Gastroesophageal sphincter (tissue), 4 donors: ENCODE data around the gene PTHLH. TPM values are rescaled to one million over a fixed set of nuclear protein-coding genes. Genes with fewer than 3 reads are reported as not detected.

Experiments
- ATAC-seq: fragments of 150-250 bp; one replicate; pipeline ENCODE4 v1.9.1; 2016; ENCODE audit warnings: mild to moderate bottlenecking, moderate library complexity
- H3K27ac ChIP-seq, 4 donors: fragments of 200-600 bp; sonication (generic) in 3 of 4; 1 replicate in 3 of 4; 2 replicates in 1 of 4; pipeline ENCODE4 v1.5.1; 2016 to 2019
- H3K27me3 ChIP-seq: fragments of 200-600 bp; sonication (generic); one replicate; pipeline ENCODE4 v1.5.1; 2019
- H3K36me3 ChIP-seq, 2 donors: fragments of 200-600 bp; sonication (generic); one replicate each; pipeline ENCODE4 v1.5.1; 2019; ENCODE audit warnings: control low read depth in 1 of 2
- H3K4me1 ChIP-seq, 3 donors: fragments of 200-600 bp; sonication (generic); 1 replicate in 2 of 3; 2 replicates in 1 of 3; pipeline ENCODE4 v1.5.1; 2016 to 2019; ENCODE audit warnings: control low read depth in 2 of 3
- H3K4me3 ChIP-seq, 2 donors: fragments of 200-600 bp; sonication (generic); one replicate each; pipeline ENCODE4 v1.5.1; 2019; ENCODE audit warnings: mild to moderate bottlenecking in 1 of 2, moderate library complexity in 1 of 2
- H3K9me3 ChIP-seq, 3 donors: fragments of 200-600 bp; sonication (generic); one replicate each; pipeline ENCODE4 v1.5.1; 2017 to 2019; ENCODE audit warnings: control low read depth in 2 of 3
- CTCF ChIP-seq, 4 experiments: fragments of 200-600 bp in 2 of 4; fragments of 450-650 bp in 2 of 4; sonication (generic) in 1 of 4; IDR thresholded peaks; one replicate each; pipeline ENCODE4 v1.5.1; 2017 to 2019; ENCODE audit warnings: antibody characterized with exemption in 4 of 4, mild to moderate bottlenecking in 2 of 4, moderate library complexity in 2 of 4
- EP300 ChIP-seq: sonication (generic); formaldehyde crosslinking; IDR thresholded peaks from one replicate; pipeline ENCODE4 v1.6.1; 2017; ENCODE audit warnings: antibody characterized with exemption, mild to moderate bottlenecking
- POLR2A ChIP-seq, 2 donors: fragments of 450-650 bp; IDR thresholded peaks; one replicate each; pipeline ENCODE4 v1.6.1; 2017; ENCODE audit warnings: antibody characterized with exemption in 2 of 2, mild to moderate bottlenecking in 2 of 2, moderate library complexity in 1 of 2
- POLR2AphosphoS5 ChIP-seq: sonication (generic); formaldehyde crosslinking; IDR thresholded peaks from one replicate; pipeline ENCODE4 v1.6.1; 2017; ENCODE audit warnings: antibody characterized with exemption
- WGBS, 2 donors: methylation state at CpG; one replicate each; pipeline ENCODE4 v1.1.5; 2018; ENCODE audit warnings: low coverage in 1 of 2; 5-methylcytosine and 5-hydroxymethylcytosine counted together
- total RNA-seq, 4 donors: library from RNA; depleted of rRNA; stranded (reverse); fragments of >200 nt; gene quantifications; one replicate each; pipeline ENCODE4 v1.1.0, GENCODE V29; 2016

The PTHLH gene
- total RNA-seq, 4 donors from 2014 or later: 0.47 to 3.3 (median 1.9) TPM

- Histone ChIP-seq H3K27me3 (no peaks in the 10 kb centered on the region), H3K4me3 (no peak overlapping the region), H3K36me3 (no peaks in the 10 kb centered on the region), H3K27ac (no peak overlapping the region), H3K9me3 (no peaks in the 10 kb centered on the region), H3K4me1 (no peaks in the 10 kb centered on the region)
- no peak for ATAC-seq
- TF ChIP-seq EP300 (no peak), CTCF (IDR thresholded peaks at IDR 0.05) (no peak), POLR2A (IDR thresholded peaks at IDR 0.05) (no peak), POLR2AphosphoS5 (no peak)
- 80 to 85% methylated on average over 4 of the region's 4 CpGs for WGBS, 2 donors
Observed at GRCh38 chr12:27953348-27953747, 19.2 kb downstream of the PTHLH start.

GRCh38 chr12:27952510-27952909 lies 20.0 kb downstream of the PTHLH start:
- 57 to 83% methylated on average over 1 to 5 of the region's 5 CpGs for WGBS, 2 donors
- no peak for ATAC-seq
- no peaks in the 10 kb centered on the region for H3K4me1 ChIP-seq
- H3K4me3 ChIP-seq: no peak overlapping the region
- TF ChIP-seq EP300 (no peak), CTCF (IDR thresholded peaks at IDR 0.05) (no peak), POLR2A (IDR thresholded peaks at IDR 0.05) (no peak), POLR2AphosphoS5 (no peak)
- H3K36me3 ChIP-seq: no peaks in the 10 kb centered on the region
- no peaks in the 10 kb centered on the region for H3K27me3 ChIP-seq
- no peak overlapping the region for H3K27ac ChIP-seq
- H3K9me3 ChIP-seq: no peaks in the 10 kb centered on the region

GRCh38 chr12:27951898-27952297 lies 20.6 kb downstream of the PTHLH start:
- TF ChIP-seq CTCF (IDR thresholded peaks at IDR 0.05): no peak
- TF ChIP-seq POLR2AphosphoS5: no peak
- no peak for TF ChIP-seq POLR2A (IDR thresholded peaks at IDR 0.05)
- TF ChIP-seq EP300: no peak
- Histone ChIP-seq H3K9me3 (no peaks in the 10 kb centered on the region), H3K27me3 (no peaks in the 10 kb centered on the region), H3K36me3 (no peaks in the 10 kb centered on the region), H3K4me1 (no peaks in the 10 kb centered on the region), H3K27ac (no peak overlapping the region), H3K4me3 (no peak overlapping the region)
- no peak for ATAC-seq
- WGBS, 2 donors: 77 to 90% methylated on average over 5 to 6 of the region's 7 CpGs

- Histone ChIP-seq H3K27me3 (no peaks in the 10 kb centered on the region), H3K36me3 (no peaks in the 10 kb centered on the region), H3K27ac (no peak overlapping the region), H3K4me3 (no peak overlapping the region), H3K4me1 (no peaks in the 10 kb centered on the region), H3K9me3 (no peaks in the 10 kb centered on the region)
- WGBS, 2 donors: 69% methylated on average over 1 of the region's 1 CpG; no CpG with 5 or more reads in 1 of the 2 donors
- no peak for TF ChIP-seq CTCF (IDR thresholded peaks at IDR 0.05)
- no peak for TF ChIP-seq EP300
- no peak for TF ChIP-seq POLR2AphosphoS5
- no peak for TF ChIP-seq POLR2A (IDR thresholded peaks at IDR 0.05)
- ATAC-seq: no peak
Observed at GRCh38 chr12:27946421-27946820, 26.1 kb downstream of the PTHLH start.

GRCh38 chr12:27940756-27941402 lies 31.7 kb downstream of the PTHLH start:
- no peak for ATAC-seq
- H3K27ac ChIP-seq: no peak overlapping the region
- 36 to 46% methylated on average over 4 of the region's 4 CpGs for whole genome bisulfite sequencing, 2 donors
- H3K4me3 ChIP-seq: no peak overlapping the region
- TF ChIP-seq CTCF (IDR thresholded peaks at IDR 0.05): peak; percentile 64 to 78 (median 73)
- TF ChIP-seq POLR2AphosphoS5: no peak
- H3K9me3 ChIP-seq: no peaks in the 10 kb centered on the region
- H3K4me1 ChIP-seq: no peaks in the 10 kb centered on the region
- H3K36me3 ChIP-seq: no peaks in the 10 kb centered on the region
- no peaks in the 10 kb centered on the region for H3K27me3 ChIP-seq
